Measurements from ENCODE around the gene SLFNL1.

Gene SLFNL1

DNA sequence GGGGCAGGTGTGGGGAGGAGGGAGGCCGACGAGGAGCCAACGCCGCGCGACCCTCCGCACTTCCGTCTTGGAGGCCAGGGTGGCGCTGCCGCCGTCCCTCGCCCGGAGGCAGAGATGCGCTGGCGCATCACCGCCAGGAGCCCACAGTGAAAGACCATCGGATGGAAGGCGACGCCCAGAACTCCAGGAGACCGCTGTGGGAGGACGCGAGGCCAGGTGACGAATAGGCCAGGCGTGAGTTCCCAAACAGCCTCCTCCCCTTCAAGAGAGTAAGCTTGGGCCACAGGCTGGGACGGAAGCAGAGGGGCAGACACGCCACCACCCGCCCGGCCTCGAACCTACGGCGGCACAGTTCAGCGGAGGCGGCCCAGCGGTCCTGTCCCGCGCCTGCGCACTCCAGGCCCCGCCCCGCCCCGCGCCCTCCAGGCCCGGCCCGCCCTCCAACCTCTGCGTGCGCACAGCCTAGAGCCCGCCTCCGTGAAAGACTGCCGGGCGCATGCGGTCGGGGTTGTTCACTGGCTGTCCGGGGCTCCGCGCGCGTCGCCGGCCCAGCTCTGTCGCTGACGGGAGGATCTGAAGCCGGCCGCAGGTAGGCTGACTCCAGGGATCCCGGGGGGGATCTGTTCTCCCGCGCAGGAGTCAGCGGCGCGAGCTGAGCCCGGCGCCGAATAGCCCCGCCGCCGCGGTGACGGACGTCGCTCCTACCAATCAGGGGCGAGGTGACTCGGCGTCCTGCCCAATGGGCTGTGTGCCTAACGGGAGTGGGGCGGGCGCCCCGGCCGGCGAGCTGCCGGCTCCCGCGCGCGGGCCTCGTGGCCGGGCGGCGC, 42.1 kb downstream of the SLFNL1 start, which contains the start of gene CTPS1:
Gene CTPS1, plus strand, starts transcription at position 456 of the 827 bp plus-strand sequence. CDS start 3,595 bp downstream, outside the sequence.
- Histone ChIP-seq H4K20me1 (ENCODE audit: insufficient read depth) (peaks cover 15% of the 10 kb centered on the region), H3K79me2 (ENCODE audit: insufficient read depth, low read depth) (peaks cover 44% of the 10 kb centered on the region), H3K9ac (peak within 1 kb of the TSS; percentile 98), H3K4me3 (IDR thresholded peaks at IDR 0.05; ENCODE audit: insufficient read depth, low read depth, low read length) (peak within 1 kb of the TSS; percentile 65), H3K4me2 (peak within 1 kb of the TSS; percentile 95), H2AFZ (ENCODE audit: low read depth) (peak within 1 kb of the TSS; percentile 98), H3K27ac (peak within 1 kb of the TSS; percentile 97), H3K36me3 (ENCODE audit: insufficient read depth) (peaks cover 5% of the 10 kb centered on the region; the same call in 1 of the 2 replicates), H3K27me3 (ENCODE audit: insufficient read depth, low read depth) (no peaks in the 10 kb centered on the region), H3K4me1 (ENCODE audit: low read depth, poor library complexity, severe bottlenecking) (peaks cover 25% of the 10 kb centered on the region)
- TF ChIP-seq, protein P1, sequence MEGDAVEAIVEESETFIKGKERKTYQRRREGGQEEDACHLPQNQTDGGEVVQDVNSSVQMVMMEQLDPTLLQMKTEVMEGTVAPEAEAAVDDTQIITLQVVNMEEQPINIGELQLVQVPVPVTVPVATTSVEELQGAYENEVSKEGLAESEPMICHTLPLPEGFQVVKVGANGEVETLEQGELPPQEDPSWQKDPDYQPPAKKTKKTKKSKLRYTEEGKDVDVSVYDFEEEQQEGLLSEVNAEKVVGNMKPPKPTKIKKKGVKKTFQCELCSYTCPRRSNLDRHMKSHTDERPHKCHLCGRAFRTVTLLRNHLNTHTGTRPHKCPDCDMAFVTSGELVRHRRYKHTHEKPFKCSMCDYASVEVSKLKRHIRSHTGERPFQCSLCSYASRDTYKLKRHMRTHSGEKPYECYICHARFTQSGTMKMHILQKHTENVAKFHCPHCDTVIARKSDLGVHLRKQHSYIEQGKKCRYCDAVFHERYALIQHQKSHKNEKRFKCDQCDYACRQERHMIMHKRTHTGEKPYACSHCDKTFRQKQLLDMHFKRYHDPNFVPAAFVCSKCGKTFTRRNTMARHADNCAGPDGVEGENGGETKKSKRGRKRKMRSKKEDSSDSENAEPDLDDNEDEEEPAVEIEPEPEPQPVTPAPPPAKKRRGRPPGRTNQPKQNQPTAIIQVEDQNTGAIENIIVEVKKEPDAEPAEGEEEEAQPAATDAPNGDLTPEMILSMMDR (conservative IDR thresholded peaks at IDR 0.05; ENCODE audit: low read depth, low read length) = no peak

DNA sequence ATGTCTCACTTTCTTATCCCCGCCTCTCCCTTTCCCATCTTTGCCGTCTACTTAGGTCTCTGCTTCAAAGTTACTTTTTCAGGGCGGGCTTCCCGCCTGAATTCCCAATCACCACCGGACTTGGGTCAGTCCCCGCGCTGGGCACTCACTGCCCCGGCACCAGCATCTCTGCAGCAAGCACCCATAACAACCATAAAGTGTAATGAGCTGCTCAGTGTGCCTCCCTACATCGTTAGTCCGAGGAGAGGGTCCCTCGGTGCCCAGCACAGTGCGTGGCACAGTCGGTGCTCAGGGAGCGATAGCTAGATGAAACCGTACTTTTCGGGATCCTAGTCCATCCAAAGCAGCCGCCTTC, 42.7 kb downstream of the SLFNL1 start:
- H3K36me3 ChIP-seq (ENCODE audit: insufficient read depth) = peaks cover under 1% of the 10 kb centered on the region; the same call in 1 of the 2 replicates
- H3K4me1 ChIP-seq (ENCODE audit: low read depth, poor library complexity, severe bottlenecking) = peaks cover 22% of the 10 kb centered on the region
- H3K9ac ChIP-seq = peak overlapping the region; percentile 98; the same call in 1 of the 2 replicates
- peaks cover 13% of the 10 kb centered on the region for H4K20me1 ChIP-seq (ENCODE audit: insufficient read depth)
- peak overlapping the region; percentile 98 for H2AFZ ChIP-seq (ENCODE audit: low read depth)
- TF ChIP-seq, protein P1 (conservative IDR thresholded peaks at IDR 0.05; ENCODE audit: low read depth, low read length) = no peak
- no peak overlapping the region for H3K4me3 ChIP-seq (IDR thresholded peaks at IDR 0.05; ENCODE audit: insufficient read depth, low read depth, low read length)
- peaks cover 38% of the 10 kb centered on the region for H3K79me2 ChIP-seq (ENCODE audit: insufficient read depth, low read depth)
- peak overlapping the region; percentile 61 for H3K4me2 ChIP-seq
- no peaks in the 10 kb centered on the region for H3K27me3 ChIP-seq (ENCODE audit: insufficient read depth, low read depth)
- H3K27ac ChIP-seq = peak overlapping the region; percentile 97; the same call in 1 of the 2 replicates

DNA sequence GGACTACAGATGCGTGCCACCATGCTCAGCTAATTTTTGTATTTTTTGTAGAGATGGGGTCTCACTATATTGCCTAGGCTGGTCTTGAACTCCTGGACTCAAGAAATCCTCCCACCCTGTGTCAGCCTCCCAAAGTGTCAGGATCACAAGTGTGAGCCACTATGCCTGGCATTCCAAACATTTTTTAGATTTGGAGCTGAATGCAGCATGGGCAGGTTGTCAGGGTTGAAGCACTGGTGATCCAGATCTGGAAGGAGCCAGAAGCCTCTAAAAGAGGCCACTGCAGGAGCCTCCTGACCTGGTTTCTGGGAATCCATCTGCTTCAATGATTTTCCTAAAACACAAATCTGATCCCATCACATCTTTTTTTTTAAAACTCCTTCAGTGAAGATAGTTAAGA, 43.8 kb downstream of the SLFNL1 start:
- no peak overlapping the region for H3K27ac ChIP-seq
- H3K27me3 ChIP-seq (ENCODE audit: insufficient read depth, low read depth) = no peaks in the 10 kb centered on the region
- H3K4me1 ChIP-seq (ENCODE audit: low read depth, poor library complexity, severe bottlenecking) = peaks cover 18% of the 10 kb centered on the region
- H3K4me2 ChIP-seq = no peak overlapping the region
- H3K4me3 ChIP-seq (IDR thresholded peaks at IDR 0.05; ENCODE audit: insufficient read depth, low read depth, low read length) = no peak overlapping the region
- no peak overlapping the region for H3K9ac ChIP-seq
- no peaks in the 10 kb centered on the region for H3K36me3 ChIP-seq (ENCODE audit: insufficient read depth)
- peaks cover 27% of the 10 kb centered on the region for H3K79me2 ChIP-seq (ENCODE audit: insufficient read depth, low read depth)
- H2AFZ ChIP-seq (ENCODE audit: low read depth) = no peak overlapping the region
- peaks cover 8% of the 10 kb centered on the region for H4K20me1 ChIP-seq (ENCODE audit: insufficient read depth)
- TF ChIP-seq, protein P1 (conservative IDR thresholded peaks at IDR 0.05; ENCODE audit: low read depth, low read length) = no peak

DNA sequence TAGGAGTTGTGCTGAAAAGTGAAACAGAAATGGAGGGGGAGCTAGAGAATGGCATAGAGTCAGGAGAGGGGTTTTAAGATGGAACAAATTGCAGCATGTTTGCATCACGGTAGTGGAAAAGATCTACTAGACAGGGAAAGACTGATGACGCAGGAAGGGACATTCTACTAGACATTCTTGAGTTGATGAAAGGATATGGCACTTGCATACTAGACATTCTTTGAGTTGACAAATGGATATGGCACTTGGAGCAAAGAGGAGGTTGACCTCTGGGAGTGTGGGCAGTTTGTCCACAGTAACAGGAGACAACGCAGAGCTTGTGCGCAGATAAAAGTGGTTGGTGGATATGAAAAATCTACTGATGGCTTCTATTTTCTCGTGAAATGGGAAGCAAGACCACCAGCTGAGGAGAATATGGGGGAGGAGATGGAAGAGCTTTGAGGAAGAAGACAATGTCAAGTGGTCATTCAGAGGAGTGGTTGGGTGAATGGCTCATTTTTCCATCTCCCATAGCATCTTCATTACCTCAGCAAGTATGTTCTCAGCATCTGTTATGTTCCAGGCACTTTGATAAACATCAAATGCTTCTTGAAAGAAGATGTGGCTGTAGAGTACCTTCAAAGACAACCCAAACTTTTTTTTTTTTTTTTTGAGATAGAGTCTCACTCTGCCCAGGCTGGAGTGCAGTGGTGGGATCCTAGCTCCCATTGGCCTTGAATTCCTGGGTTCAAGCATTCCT, 44.4 kb downstream of the SLFNL1 start:
- Histone ChIP-seq H4K20me1 (ENCODE audit: insufficient read depth) (peaks cover 2% of the 10 kb centered on the region), H3K27me3 (ENCODE audit: insufficient read depth, low read depth) (no peaks in the 10 kb centered on the region), H3K36me3 (ENCODE audit: insufficient read depth) (no peaks in the 10 kb centered on the region), H3K4me2 (no peak overlapping the region), H3K4me1 (ENCODE audit: low read depth, poor library complexity, severe bottlenecking) (peaks cover 12% of the 10 kb centered on the region), H2AFZ (ENCODE audit: low read depth) (no peak overlapping the region), H3K9ac (no peak overlapping the region), H3K4me3 (IDR thresholded peaks at IDR 0.05; ENCODE audit: insufficient read depth, low read depth, low read length) (no peak overlapping the region), H3K79me2 (ENCODE audit: insufficient read depth, low read depth) (peaks cover 21% of the 10 kb centered on the region), H3K27ac (no peak overlapping the region)
- TF ChIP-seq, protein P1 (conservative IDR thresholded peaks at IDR 0.05; ENCODE audit: low read depth, low read length) = no peak
